Fibroblast of skin of right quadriceps (primary cell): Measurements from ENCODE around the gene DUSP22.

Source experiments
- DNase-seq: peaks from one replicate; pipeline ENCODE4 v3.0.0-alpha.2; 2013

The DUSP22 gene

DNA sequence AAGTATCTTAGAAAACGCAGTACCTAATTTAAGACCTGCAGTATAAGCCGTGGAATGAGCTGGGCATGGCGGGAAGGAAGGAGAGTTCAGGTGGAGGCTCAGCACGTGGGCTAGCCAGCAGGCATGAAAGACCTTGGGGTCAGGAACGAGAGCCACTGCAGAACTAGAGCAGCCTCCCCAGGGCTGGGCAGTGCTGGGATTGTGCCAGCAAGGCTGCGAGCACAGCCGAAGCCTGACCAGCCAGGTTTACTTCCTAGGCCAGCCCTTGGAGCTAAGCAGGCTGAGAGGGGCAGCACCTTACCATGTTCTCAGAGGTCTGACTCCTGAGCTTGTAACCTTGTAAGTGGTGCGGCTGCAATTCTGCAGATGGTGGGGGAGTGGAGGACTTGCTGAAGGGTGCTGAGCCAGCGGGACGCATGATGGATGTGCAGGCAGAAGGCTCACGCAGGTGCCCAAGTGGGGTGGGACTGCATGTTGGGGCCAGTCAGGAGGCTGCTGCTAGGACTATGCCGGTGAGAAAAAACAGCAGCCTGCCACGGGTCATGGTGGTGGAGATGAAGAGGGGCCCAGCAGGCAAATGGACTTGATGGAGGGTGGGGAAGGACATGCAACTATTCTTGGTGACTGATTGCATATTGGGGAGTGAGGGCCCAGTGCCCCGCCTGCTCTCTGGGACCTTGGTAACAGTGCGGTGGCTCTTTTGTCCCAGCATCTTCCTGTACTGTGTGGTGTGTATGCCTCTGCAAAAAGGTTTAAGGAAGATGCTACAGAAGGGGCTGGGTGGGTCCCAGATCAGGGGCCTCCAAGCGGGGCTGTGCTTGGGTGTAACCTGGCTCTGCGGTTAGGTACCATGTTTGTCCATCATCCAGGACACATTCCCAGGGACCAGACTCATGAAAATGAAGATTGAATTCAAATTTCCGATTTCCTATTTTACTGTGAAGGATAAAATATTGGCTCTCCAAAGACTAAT, 61.6 kb downstream of the DUSP22 start:
- DNase-seq, result no peak

DNA sequence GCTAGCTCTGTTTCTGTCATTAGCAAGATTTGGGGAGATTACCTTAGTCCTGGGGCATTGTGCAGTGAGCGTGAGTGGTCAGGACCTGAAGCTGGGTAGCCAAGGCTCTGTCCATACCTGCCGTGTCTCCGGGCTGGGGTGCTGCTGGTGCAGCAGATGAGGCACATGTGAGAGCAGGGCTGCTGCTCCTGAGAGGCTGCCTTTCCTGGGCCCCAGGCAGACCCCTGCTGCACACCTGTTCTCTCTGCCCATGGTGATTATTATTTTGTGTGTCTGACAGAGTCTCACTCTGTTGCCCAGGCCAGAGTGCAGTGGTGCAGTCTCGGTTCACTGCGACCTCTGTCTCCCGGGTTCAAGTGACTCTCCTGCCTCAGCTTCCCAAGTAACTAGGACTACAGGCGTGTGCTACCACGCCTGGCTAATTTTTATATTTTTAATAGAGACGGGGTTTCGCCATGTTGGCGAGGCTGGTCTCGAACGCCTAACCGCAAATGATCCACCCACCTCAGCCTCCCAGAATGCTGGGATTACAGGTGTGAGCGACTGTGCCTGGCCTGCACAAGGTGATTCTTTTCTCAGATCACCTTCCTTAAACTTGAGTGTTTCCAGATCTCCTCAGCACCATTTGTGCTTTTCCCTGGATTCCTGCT, 62.5 kb downstream of the DUSP22 start:
- no peak for DNase-seq

- DNase-seq, result no peak
Observed at GRCh38 chr6:355373-356208, 63.3 kb downstream of the DUSP22 start.

DNA sequence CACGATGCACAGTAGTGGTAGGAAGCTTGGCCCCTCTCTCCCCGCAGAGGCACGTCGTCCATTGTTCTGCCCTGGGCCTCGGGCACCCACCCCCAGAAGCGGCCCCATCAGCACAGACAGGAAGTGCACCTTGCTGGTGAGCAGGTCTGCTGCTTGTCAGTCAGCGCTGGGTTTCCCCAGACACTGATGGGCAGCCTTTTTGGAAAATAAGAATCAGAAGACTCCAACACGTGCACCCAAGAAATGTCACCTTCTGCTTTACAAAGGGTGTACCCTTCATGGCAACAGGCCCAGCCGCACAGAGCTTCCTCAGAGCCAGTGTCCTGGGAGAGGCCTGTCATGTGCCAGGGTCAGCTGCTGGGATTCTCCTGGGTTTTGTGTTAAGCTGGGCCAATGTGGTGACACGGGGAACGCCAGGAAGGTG, 64.6 kb downstream of the DUSP22 start:
- no peak for DNase-seq

GRCh38 chr6:357261-357790, 65.0 kb downstream of the DUSP22 start:
- DNase-seq, result no peak

GRCh38 chr6:357791-358341, 65.6 kb downstream of the DUSP22 start:
- no peak for DNase-seq

GRCh38 chr6:358432-358831, 66.1 kb downstream of the DUSP22 start:
- no peak for DNase-seq

DNA sequence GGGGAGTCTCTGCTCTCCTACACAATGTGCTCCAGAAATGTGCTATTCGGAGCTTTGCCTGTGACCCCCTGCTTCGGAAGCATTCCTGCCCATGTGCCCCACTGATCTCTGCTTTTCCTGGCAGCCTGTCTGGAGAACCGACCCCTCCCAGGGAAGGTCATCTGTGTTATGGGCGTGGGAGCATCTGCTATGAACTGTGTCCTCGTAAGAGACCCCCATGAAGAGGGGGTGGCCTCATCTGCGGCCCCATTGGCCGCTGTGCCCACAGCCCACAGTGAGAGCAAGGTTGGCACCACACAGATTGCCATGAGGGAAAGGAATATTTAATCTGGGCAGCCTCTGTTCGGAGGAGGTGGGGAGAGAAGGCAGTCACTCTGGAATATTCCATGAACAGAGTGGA, 66.6 kb downstream of the DUSP22 start:
- no peak for DNase-seq

- no peak for DNase-seq
Observed at GRCh38 chr6:359261-360035, 67.2 kb downstream of the DUSP22 start.

DNA sequence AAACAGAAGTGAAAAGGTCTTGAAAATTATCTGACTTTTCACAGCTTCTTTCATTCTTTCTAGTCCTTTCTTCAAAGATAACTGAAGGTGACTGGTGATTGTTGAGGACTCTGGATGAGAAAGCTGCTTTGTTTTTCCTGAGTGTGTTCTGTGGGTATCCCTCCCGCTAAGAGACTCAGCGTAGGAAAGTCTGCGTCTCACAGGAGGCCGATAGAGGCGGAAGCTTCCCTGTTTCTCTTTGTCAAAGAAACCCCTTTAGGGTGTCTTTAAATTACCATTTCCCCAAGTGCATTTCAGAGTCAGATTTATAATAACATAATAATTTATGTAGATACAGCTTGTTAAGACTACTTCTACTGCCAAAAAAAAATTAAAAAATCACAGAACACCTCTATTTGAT, 68.1 kb downstream of the DUSP22 start:
- DNase-seq, result no peak

- no peak for DNase-seq
Observed at GRCh38 chr6:360764-361373, 68.6 kb downstream of the DUSP22 start.

DNA sequence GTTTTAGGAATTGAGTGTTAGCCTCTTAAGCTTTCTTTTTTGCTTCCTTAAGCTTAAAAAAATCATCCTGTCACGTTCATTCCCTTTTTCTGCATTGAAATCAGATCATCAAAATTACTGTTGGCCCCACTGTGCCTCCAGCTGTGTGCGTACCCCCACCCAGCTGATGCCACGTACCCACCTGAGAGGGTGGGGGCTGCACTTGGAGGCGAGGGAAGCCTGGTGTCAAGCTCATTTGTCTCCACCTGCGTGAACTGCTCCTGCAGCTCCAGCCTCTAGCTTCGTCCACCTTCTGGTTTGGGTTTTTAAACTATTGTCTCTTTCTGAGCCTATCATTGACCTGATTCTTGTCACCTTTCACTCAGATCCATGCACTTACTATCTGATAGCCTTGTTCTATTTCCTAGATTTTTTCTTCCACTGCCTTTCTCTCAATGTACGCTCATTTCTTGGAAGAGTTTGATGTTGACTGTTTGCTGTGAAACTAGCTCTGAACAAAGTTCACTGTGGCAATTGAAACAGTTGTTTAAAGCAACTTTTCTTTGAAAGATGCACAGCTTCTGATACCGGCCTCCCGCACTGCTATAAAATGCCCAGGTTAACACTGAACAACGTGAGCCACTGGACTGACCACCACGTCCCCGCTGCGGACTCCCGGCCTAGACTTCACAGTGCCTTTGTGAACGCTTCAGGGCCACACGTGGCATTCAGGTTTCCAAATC, 69.3 kb downstream of the DUSP22 start:
- no peak for DNase-seq

DNA sequence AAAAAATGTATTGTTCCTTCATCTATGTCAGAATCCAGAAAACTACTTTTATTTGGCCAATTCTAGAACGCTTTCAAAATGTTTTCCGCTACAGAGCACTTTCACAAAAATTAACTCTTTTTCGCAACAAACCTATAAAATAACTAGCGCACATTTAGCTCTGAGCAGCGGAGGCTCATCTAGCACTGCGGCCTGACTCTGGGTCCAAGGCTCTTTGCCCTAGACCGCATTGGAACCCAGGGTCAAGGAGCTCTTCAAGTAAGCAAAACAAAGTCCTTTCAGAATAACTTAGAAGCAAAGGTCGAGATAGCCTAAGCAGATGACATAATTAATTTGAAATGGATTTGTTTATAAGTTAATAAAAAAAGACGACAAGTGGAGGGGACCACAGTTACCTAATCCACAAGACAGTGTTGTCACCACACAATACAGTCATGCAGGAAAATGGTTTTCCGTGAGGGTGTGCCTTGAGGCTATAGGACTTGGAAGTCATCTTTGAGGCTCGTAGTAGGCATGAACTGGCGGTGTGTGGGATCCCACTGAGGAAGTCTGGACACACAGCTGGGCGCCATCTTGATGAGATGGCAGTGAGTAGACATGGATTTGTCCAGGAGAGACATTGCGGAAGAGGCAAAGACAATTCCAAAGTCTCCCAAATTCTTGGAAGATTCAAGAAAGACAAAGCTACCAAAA, 70.1 kb downstream of the DUSP22 start:
- DNase-seq, result no peak

GRCh38 chr6:362924-363249, 70.6 kb downstream of the DUSP22 start:
- no peak for DNase-seq

DNA sequence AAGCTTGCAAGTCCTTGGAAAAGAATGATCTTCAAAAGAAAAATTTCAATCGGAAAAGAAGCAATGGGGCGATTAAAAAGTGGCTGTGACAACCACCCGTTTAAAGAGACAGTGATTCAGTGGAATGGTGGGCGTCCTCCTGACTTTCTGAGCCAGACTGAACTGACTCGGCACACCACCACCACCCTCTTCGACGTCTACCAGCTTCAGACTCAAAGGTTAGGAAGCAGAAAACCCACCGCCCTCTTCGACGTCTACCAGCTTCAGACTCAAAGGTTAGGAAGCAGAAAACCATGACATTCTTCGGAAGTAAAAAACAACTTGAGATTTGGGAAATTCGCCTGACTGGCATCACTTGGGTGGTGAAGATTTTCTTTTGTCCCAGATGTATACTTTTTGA, 71.0 kb downstream of the DUSP22 start:
- no peak for DNase-seq

- no peak for DNase-seq
Observed at GRCh38 chr6:363909-364308, 71.6 kb downstream of the DUSP22 start.

DNA sequence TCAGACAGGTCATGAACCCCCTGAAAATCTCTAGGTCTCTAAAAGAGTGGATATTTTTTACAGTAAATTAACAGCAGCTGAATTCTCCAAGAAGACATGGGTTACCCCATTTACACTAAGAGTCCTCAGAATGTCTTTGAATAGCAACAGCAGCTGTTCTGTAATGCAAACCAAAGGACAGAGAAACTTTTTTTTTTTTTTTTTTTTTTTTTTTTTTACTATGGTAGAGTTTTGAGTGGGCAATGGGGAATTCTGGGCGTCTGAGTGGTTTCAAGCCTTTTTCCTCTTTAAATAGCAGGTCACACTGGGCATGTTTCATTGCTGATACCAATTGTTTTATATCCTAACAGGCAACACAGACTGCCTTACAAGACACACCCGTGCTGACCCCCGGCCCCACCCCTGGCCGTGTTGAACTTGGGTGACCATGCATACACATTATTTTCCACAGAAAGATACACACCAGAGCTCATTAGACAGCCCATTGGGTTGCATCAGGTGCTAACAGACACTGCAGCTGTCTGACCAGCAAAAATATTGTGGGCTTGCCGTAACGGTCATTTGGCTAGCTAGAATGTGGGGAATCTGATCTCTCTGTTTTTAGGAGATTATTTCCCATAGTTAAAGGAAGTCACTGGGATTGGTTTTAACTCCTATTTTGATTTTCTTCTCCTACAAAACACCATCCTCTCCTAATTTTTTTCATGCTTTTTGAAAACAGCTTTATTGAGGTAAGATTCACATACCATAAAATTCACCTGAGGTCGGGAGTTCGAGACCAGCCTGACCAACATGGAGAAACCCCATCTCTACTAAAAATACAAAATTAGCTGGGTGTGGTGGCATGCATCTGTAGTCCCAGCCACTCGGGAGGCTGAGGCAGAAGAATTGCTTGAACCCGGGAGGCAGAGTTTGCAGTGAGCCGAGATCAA, 72.6 kb downstream of the DUSP22 start:
- no peak for DNase-seq

- DNase-seq, result no peak
Observed at GRCh38 chr6:365835-366234, 73.5 kb downstream of the DUSP22 start.
